GM19372 (cell line): ENCODE data around the gene PCDHGA11.
"Not testable (repeated sequence)": the region's sequence is repeated elsewhere in the genome, so short reads cannot be mapped to it uniquely, and the experiment has no call there.

Experiments used
- ATAC-seq: cut with Tn5 transposase; IDR thresholded peaks from one replicate; pipeline ENCODE4 v1.9.1; 2021; ENCODE audit warnings: mild to moderate bottlenecking, low read depth, moderate library complexity; ENCODE audit not compliant: unreplicated experiment

The PCDHGA11 gene

DNA sequence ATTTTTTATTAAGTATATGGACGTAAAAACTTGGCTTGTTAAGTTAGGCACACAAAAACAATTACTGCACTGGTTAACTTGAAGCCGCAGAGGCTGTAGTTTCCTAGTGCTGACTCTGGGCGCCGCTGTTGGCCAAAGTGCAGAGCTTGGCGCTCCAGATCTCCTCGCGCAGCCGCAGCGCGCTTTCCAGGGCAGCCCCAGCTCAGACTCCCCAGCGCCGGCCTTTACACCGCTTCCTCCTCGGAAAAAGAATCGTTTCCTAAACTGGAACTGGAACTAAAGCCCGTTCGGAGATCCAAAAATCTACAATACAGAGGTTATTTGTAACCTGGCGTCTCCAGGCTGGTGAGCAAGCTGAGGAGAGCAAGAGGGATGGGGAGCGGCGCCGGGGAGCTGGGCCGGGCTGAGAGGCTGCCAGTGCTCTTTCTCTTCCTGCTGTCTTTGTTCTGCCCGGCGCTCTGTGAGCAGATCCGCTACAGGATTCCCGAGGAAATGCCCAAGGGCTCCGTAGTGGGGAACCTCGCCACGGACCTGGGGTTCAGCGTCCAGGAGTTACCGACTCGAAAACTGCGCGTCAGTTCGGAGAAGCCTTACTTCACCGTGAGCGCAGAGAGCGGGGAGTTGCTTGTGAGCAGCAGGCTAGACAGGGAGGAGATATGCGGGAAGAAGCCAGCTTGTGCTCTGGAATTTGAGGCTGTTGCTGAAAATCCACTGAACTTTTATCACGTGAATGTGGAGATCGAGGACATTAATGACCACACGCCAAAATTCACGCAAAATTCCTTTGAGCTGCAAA is 22.9 kb upstream of the PCDHGA11 start, which contains the start of gene PCDHGB5:
Gene PCDHGB5, plus strand, starts transcription at position 192 of the 796 bp plus-strand sequence. Its CDS starts 181 bp downstream, at position 373.
- ATAC-seq: not testable (repeated sequence)

DNA sequence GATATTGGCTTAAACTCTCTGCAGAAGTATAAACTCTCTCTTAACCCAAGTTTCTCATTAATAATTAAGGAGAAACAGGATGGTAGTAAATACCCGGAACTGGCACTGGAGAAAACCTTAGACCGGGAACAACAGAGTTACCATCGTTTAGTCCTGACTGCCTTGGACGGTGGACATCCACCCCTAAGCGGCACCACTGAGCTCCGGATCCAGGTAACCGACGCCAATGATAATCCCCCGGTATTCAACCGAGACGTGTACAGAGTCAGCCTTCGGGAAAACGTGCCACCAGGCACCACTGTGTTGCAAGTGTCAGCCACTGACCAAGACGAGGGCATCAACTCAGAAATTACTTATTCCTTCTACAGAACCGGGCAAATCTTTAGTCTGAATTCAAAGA is 22.2 kb upstream of the PCDHGA11 start:
- no peak for ATAC-seq

DNA sequence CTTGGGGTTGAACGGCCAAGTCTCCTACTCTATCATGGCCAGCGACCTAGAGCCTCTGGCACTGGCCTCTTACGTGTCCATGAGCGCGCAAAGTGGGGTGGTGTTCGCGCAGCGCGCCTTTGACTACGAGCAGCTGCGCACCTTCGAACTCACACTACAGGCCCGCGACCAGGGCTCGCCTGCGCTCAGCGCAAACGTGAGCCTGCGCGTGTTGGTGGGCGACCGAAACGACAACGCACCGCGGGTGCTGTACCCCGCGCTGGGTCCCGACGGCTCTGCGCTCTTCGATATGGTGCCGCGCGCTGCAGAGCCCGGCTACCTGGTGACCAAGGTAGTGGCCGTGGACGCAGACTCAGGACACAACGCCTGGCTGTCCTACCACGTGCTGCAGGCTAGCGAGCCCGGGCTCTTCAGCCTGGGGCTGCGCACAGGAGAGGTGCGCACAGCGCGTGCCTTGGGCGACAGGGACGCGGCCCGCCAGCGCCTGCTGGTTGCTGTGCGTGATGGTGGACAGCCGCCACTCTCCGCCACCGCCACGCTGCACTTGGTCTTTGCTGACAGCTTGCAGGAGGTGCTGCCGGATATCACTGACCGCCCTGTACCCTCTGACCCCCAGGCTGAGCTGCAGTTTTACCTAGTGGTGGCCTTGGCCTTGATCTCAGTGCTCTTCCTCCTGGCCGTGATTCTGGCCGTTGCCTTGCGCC is 21.1 kb upstream of the PCDHGA11 start:
- no peak for ATAC-seq

DNA sequence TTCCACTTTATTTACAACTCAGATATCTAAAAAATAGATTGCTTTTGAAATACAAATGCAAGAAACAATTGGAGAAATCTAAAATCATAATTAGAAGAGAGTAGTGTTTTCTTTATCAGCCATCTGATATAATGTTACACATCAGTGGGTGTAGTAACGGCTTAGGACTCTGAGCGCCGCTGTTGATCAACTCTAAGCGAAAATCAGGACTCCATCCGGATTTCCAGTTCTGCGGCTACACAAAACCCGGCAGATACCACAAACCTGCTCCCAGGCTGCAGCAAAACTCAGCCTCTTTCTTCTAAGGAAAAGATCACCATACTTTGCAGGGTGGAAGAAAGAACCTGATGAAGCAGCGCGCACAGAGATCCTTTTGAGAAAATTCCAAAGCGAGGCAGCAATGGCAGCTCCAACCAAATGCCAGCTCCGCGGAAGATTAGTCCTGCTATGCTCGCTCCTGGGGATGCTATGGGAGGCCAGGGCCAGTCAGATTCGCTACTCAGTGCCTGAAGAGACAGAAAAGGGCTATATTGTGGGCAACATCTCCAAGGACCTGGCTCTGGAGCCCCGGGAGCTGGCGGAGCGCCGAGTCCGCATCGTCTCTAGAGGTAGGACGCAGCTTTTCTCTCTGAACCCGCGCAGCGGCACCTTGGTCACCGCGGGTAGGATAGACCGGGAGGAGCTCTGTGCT is 18.2 kb upstream of the PCDHGA11 start, which contains the start of gene PCDHGA9:
Gene PCDHGA9, plus strand, starts transcription at position 226 of the 691 bp plus-strand sequence. Its CDS starts 175 bp downstream, at position 401.
- ATAC-seq: no peak

DNA sequence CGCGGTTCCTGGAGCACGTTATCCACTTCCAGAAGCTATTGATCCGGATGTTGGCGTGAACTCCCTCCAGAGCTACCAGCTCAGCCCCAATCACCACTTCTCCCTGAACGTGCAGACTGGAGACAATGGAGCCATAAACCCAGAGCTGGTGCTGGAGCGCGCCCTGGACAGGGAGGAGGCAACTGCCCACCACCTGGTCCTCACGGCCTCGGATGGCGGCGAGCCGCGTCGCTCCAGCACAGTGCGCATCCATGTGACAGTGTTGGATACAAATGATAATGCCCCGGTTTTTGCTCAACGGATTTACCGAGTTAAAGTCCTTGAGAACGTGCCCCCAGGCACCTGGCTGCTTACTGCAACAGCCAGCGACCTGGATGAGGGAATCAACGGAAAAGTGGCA is 17.5 kb upstream of the PCDHGA11 start:
- no peak for ATAC-seq

DNA sequence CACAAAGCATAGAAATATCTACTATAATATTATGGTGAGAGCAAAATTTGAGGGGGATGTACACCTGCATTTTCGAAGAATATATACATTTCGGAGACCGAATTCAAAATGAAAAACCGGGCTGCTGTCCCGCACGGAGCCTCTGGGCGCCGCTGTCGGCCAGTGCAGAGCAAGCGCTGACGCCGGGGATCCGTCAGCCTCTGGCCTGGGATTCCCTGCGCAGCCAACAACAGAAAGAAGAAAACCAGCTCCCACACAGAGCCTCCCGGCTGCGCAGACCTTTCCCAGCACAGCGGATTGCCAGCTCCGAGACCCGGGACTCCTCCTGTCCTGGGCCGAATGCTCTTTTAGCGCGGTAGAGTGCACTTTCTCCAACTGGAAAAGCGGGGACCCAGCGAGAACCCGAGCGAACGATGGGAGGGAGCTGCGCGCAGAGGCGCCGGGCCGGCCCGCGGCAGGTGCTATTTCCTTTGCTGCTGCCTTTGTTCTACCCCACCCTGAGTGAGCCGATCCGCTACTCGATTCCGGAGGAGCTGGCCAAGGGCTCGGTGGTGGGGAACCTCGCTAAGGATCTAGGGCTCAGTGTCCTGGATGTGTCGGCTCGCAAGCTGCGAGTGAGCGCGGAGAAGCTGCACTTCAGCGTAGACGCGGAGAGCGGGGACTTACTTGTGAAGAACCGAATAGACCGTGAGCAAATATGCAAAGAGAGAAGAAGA is 12.9 kb upstream of the PCDHGA11 start, which contains the start of gene PCDHGB6:
Gene PCDHGB6, plus strand, starts transcription at position 232 of the 716 bp plus-strand sequence. Its CDS starts 182 bp downstream, at position 414.
- ATAC-seq: not testable (repeated sequence)

DNA sequence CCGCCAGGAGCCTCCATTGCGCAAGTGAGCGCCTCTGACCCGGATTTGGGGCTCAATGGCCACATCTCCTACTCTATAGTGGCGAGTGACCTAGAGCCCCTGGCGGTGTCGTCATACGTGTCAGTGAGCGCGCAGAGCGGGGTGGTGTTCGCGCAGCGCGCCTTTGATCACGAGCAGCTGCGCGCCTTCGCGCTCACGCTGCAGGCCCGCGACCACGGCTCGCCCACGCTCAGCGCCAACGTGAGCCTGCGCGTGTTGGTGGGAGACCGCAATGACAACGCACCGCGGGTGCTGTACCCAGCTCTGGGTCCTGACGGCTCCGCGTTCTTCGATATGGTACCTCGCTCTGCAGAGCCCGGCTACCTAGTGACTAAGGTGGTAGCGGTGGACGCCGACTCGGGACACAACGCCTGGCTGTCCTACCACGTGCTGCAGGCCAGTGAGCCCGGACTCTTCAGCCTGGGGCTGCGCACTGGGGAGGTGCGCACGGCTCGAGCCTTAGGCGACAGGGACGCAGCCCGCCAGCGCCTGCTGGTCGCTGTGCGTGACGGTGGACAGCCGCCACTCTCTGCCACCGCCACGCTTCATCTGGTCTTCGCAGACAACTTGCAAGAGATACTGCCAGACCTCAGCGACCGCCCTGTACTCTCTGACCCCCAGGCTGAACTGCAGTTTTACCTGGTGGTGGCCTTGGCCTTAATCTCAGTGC is 11.1 kb upstream of the PCDHGA11 start:
- no peak for ATAC-seq

DNA sequence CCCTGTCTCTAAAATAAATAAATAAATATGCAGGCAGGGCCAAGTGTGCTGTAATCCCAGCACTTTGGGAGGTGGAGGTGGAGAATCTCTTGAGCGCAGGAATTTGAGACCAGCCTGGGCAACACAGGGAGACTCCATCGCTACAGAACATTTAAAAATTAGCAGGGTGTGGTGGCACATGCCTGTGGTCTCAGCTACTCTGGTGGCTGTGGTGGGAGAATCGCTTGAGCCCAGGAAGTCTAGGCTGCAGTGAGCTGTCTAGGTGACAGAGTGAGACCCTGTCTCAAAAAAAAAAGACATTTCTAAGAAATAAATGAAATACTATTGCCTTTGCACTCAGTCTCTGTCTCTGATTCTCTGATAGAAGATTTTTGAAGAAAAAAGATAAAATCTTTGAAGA is 9.3 kb upstream of the PCDHGA11 start:
- ATAC-seq: no peak

DNA sequence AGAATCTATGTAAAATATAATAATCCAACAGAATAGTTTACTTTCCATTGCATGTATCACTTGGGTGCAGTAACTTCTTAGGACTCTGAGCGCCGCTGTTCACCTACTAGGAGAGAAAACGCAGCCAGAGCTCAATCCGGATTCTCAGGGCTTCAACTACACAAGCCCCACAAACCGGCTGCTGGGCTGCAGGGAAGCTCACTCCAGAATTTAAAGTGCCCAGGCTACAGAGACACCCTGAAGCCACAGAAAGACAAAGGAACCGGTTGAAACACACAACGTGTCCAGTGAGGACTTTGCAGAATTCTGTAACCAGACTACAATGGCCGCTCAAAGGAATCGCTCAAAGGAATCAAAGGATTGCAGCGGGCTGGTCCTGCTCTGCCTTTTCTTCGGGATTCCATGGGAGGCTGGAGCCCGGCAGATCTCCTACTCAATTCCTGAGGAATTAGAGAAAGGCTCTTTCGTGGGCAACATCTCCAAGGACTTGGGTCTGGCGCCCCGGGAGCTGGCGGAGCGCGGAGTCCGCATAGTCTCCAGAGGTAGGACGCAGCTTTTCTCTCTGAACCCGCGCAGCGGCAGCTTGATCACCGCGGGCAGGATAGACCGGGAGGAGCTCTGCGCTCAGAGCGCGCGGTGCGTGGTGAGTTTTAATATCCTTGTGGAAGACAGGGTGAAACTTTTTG is 7.9 kb upstream of the PCDHGA11 start, which contains the start of gene PCDHGA10:
Gene PCDHGA10, plus strand, starts transcription at position 134 of the 686 bp plus-strand sequence. Its CDS starts 189 bp downstream, at position 323.
- ATAC-seq: peak; percentile 92

DNA sequence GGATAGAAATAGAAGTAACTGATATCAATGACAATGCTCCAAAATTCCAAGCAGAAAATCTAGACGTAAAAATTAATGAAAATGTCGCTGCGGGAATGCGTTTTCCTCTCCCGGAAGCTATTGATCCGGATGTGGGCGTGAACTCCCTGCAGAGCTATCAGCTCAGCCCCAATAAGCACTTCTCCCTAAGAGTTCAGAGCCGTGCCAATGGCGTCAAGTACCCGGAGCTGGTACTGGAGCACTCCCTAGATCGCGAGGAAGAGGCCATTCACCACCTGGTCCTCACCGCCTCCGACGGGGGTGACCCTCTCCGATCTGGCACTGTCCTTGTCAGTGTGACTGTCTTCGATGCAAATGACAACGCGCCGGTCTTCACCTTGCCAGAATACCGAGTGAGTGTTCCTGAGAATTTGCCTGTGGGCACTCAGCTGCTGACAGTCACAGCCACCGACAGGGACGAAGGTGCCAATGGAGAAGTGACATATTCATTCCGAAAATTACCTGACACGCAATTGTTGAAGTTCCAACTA is 7.2 kb upstream of the PCDHGA11 start:
- no peak for ATAC-seq

DNA sequence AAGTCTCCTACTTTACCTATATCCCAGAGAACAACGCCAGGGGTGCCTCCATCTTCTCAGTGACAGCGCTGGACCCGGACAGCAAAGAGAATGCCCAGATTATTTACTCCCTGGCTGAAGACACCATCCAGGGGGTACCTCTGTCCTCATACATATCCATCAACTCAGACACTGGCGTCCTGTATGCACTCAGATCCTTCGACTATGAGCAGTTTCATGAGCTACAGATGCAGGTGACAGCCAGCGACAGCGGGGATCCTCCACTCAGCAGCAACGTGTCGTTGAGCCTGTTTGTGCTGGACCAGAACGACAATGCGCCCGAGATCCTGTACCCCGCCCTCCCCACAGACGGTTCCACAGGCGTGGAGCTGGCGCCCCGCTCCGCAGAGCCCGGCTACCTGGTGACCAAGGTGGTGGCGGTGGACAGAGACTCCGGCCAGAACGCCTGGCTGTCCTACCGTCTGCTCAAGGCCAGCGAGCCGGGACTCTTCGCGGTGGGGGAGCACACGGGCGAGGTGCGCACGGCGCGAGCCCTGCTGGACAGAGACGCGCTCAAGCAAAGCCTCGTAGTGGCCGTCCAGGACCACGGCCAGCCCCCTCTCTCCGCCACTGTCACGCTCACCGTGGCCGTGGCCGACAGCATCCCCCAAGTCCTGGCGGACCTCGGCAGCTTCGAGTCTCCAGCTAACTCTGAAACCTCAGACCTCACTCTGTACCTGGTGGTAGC is 6.1 kb upstream of the PCDHGA11 start:
- ATAC-seq: not testable (repeated sequence)

DNA sequence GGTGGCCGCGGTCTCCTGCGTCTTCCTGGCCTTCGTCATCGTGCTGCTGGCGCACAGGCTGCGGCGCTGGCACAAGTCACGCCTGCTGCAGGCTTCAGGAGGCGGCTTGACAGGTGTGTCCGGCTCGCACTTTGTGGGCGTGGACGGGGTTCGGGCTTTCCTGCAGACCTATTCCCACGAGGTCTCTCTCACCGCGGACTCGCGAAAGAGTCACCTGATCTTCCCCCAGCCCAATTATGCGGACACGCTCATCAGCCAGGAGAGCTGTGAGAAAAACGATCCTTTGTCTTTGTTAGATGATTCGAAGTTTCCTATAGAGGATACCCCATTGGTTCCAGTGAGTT is 5.6 kb upstream of the PCDHGA11 start:
- not testable (repeated sequence) for ATAC-seq

DNA sequence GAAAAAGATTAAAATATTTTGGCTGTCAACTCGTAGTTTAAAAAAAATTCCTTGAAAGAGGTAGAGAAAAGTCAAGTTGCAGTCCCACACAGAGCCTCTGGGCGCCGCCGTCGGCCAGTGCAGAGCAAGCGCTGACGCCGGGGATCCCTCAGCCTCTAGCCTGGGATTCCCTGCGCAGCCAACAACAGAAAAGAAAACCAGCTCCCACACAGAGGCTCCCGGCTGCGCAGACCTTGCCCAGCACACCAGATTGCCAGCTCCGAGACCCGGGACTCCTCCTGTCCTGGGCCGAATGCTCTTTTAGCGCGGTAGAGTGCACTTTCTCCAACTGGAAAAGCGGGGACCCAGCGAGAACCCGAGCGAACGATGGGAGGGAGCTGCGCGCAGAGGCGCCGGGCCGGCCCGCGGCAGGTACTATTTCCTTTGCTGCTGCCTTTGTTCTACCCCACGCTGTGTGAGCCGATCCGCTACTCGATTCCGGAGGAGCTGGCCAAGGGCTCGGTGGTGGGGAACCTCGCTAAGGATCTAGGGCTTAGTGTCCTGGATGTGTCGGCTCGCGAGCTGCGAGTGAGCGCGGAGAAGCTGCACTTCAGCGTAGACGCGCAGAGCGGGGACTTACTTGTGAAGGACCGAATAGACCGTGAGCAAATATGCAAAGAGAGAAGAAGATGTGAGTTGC is 3.2 kb upstream of the PCDHGA11 start, which contains the start of gene PCDHGB7:
Gene PCDHGB7, plus strand, starts transcription at position 184 of the 679 bp plus-strand sequence. Its CDS starts 183 bp downstream, at position 367.
- ATAC-seq: not testable (repeated sequence)

DNA sequence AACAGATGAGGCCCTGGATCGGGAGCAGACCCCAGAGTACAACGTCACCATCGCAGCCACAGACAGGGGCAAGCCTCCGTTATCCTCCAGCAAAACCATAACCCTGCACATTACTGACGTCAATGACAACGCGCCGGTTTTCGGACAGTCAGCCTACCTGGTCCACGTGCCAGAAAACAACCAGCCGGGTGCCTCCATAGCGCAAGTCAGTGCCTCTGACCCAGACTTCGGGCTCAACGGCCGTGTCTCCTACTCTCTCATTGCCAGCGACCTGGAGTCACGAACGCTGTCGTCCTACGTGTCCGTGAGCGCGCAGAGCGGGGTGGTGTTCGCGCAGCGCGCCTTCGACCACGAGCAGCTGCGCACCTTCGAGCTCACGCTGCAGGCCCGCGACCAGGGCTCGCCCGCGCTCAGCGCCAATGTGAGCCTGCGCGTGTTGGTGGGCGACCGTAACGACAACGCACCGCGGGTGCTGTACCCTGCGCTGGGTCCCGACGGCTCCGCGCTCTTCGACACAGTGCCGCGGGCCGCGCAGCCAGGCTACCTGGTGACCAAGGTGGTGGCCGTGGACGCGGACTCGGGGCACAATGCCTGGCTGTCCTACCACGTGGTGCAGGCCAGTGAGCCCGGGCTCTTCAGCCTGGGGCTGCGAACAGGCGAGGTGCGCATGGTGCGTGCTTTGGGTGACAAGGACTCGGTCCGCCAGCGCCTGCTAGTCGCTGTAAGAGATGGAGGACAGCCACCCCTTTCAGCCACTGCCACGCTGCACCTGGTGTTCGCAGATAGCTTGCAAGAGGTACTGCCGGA is 1.6 kb upstream of the PCDHGA11 start:
- ATAC-seq: no peak

DNA sequence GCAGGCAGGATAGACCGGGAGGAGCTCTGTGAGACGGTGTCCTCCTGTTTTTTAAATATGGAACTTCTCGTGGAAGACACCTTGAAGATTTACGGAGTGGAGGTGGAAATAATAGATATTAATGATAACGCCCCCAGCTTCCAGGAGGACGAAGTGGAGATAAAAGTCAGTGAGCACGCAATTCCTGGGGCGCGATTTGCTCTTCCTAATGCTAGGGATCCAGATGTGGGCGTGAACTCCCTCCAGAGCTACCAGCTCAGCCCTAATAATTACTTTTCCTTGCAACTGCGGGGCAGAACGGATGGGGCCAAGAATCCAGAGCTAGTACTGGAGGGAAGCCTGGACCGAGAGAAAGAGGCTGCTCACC is 621 bp downstream of the PCDHGA11 start:
- no peak for ATAC-seq

DNA sequence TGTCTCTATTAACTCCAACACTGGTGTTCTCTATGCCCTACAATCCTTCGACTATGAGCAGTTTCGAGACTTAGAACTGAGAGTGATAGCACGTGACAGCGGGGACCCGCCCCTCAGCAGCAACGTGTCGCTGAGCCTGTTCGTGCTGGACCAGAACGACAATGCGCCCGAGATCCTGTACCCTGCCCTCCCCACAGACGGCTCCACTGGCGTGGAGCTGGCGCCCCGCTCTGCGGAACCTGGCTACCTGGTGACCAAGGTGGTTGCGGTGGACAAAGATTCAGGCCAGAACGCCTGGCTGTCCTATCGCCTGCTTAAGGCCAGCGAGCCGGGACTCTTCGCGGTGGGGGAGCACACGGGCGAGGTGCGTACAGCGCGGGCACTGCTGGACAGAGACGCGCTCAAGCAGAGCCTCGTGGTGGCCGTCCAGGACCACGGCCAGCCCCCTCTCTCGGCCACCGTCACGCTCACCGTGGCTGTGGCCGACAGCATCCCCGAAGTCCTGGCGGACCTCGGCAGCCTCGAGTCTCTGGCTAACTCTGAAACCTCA is 2.0 kb downstream of the PCDHGA11 start:
- ATAC-seq: no peak
